SU-DHL-6 (cell line): Measurements from ENCODE around the gene ARHGEF4.

Experiments used
- EZH2phosphoT487 ChIP-seq: fragments of 200-600 bp; sonication (generic), shearing (Covaris generic); conservative IDR thresholded peaks from 2 replicates; pipeline ENCODE4 v1.6.1; 2018; ENCODE audit warnings: mild to moderate bottlenecking, antibody characterized with exemption, low read length, moderate library complexity, mixed read lengths
- TF ChIP-seq, protein P1 (sequence below): fragments of 200-600 bp; sonication (generic); IDR thresholded peaks from one replicate; pipeline ENCODE4 v1.5.1; 2017; ENCODE audit warnings: antibody characterized with exemption, mild to moderate bottlenecking, low read length, moderate library complexity; ENCODE audit not compliant: insufficient read depth, poor library complexity, severe bottlenecking

DNA sequence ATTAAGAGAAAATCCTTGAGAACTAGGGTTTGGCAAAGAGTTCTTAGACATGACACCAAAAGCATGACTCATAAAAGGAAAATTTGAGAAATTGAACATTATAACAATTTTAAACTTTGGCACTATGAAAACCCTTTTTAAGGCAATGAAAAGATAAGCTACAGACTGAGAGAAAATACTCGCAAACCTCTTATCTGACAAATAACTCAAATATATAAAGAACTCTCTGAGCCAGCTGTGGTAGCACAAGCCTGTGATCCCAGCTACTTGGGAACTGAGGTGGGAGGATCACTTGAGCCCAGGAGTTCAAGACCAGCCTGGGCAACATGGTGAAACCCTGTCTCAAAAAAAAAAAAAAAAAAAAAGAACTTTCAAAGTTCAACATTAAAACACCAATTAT lies 186.0 kb downstream of the ARHGEF4 start:
- TF ChIP-seq, protein P1, sequence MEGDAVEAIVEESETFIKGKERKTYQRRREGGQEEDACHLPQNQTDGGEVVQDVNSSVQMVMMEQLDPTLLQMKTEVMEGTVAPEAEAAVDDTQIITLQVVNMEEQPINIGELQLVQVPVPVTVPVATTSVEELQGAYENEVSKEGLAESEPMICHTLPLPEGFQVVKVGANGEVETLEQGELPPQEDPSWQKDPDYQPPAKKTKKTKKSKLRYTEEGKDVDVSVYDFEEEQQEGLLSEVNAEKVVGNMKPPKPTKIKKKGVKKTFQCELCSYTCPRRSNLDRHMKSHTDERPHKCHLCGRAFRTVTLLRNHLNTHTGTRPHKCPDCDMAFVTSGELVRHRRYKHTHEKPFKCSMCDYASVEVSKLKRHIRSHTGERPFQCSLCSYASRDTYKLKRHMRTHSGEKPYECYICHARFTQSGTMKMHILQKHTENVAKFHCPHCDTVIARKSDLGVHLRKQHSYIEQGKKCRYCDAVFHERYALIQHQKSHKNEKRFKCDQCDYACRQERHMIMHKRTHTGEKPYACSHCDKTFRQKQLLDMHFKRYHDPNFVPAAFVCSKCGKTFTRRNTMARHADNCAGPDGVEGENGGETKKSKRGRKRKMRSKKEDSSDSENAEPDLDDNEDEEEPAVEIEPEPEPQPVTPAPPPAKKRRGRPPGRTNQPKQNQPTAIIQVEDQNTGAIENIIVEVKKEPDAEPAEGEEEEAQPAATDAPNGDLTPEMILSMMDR: no peak
- no peak for TF ChIP-seq EZH2phosphoT487
